IPS-NIHi7 (cell line): Measurements from ENCODE around the gene UBE2E2.
"Not testable (repeated sequence)": the region's sequence is repeated elsewhere in the genome, so short reads cannot be mapped to it uniquely, and the experiment has no call there.

Source experiments
- DNase-seq: peaks from one replicate; pipeline ENCODE4 v3.0.0; 2012; ENCODE audit warnings: mixed read lengths; ENCODE audit errors: extremely low spot score

The UBE2E2 gene

DNA sequence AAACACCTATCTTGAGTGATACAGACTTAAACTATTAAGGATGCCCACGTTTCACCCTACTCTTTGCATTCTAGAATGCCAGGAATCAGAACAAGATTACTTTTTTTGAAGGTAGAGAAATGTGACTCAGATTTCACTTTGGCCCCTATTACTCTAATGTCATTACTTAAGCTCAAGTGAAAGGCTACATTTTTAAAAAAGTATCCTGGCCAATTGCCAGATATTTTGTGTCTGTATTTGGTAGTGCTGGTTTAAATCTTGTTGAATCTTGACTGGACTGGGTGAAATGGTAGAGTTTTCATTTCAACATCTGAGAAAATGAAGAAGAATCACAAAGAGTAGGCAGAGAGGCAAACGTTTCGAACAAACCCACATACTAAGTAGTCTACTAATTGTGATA, 384.4 kb downstream of the UBE2E2 start:
- no peak for DNase-seq

DNA sequence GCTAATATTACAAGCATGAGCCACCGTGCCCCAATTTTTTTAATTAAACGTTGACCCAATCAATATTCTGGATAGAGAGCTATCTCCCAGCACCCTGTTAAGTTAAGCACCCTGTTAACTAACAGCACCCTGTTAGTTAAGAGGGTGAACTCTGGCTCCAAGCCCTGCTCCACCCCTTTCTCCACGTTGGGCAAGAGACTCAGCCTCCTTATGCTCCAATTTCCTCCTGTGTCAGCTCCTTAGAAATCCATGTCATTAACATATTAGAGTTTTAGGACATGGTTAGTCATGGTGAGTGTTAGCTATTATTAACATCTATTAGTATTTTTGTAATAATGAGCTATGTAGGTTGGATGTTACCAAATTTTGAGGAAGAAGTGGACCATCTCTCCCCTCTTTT, 385.4 kb downstream of the UBE2E2 start:
- DNase-seq: no peak

DNA sequence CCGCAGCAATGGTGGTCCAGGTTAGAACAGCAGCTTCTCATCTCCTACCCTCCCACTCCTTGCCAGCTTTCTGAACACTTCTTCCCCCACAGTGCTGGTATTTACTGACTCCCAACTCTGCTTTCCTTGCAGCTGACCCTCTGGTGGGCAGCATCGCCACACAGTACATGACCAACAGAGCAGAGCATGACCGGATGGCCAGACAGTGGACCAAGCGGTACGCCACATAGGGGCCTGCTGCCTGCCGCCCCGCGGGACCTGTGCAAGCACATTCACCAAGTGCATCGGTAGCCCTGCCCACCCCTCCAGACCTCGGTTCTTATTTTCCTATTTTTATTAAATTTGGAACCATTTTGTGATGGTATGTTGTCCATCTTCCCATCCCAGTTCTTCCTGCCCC, 386.5 kb downstream of the UBE2E2 start:
- no peak for DNase-seq

DNA sequence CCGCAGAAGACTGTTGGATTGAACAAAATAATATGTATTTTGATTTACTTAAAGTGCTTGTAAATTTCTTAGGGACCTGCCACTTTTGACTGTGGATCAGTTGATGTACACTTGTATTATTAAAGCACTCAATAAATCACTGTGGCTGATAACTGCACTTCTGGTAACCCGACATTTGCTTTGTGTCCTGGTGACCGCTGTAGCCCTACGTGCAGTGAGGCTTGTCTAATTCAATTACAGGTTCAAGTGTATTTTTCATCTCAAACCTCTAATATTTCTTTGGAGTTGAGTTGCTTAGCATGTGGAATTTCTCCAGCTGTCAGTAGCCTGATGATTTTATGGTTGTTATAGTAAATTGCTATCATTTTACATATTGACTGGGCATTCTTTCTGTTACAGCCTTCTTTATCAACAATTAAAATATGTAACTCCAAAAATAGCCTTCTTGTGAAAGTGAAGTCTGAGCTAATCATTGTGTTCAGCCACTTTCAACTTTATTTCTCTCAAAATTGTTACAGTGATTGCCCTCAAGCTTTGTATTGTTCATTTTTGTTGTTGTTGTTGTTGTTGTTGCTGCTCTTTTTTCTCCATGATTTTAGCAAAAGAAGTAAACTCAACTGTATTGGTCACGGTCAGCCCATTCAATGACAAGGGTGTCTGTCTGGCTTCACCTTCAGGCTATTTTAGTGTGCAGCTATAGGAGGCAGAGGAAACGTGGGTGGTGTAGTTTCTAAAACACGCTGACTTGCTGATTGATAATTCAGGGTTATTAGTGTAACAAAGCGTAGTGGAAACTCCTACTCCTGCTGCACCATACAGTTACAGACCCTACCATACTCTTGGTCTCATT, 387.5 kb downstream of the UBE2E2 start:
- no peak for DNase-seq

DNA sequence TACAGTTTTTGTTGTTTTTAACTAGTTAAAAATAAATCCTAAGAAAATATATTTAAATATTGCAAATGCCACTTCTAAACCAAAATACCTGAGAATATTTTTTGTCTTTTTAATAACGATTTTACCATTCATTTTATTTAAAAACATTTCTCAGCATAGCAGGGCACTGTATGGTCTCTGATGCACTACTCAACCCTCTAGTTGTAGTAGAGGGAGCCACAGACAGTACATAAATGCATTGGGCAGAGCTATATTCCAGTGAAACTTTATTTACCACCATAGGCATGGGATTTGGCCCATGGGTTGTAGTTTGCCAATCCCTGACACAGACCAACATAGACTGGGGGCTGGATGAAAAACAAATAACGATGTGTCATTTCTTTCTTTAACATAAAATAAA, 388.2 kb downstream of the UBE2E2 start:
- no peak for DNase-seq

DNA sequence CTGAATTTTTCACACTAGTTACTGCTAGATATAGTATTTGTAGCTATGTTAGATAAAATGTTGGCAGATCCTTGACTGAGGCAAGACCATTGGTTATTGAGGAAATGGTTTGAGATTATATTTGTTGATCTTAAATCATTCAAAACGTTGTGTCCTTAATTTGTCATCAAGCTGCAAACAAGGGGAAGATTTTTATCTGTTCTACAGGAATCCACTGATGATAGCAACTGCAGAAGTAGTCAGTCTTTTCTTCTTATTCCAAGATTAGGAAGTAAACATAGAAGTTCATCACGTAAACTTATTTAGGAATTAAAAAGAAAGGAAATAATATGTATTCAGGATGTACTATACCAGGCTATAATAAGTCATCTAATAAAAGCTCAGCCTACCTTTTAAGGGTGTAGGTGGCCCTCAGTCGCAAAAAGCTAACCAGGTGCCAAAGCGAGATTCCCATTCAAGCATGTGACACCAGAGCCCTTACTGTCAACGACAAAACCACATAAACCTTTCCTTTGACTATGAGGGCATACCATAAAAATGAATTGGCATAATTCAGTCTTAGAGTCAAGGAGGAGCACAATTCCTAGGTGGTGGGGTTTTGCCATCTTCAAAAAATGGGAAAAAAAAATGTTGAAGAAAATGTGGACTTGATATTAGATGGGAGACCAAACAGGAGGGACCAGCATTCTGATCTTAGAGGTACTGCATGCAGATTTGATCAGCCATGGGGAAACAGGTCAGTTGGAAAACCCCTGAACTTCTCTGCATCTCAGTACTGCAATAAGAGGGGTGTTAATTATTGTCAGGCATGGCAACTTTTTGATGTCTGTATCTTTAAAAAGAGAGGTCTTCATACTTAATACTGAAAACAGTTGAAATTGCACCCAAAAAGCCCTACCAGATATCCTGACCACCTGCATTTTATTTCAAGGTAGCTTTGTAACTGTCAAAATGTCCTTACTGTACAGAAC, 390.1 kb downstream of the UBE2E2 start:
- no peak for DNase-seq

DNA sequence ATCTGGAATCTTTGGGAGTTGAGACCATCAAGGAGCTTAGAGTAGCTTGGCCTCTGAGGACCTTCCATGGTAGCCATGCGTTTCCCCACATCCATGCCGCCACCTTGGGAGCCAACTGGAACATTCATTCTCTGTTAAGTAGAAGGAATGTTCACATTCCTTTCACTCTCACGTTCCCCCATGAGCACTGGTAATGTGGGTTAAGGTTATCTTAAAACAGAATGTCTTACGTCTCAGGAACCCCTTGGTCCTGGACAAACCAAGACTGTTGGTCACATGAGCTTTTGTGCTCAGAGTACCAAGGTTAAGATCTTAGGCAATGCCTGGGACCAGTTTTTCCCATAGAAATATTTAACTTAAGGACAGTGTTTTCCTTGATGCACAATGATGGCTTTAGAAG, 390.9 kb downstream of the UBE2E2 start:
- no peak for DNase-seq

DNA sequence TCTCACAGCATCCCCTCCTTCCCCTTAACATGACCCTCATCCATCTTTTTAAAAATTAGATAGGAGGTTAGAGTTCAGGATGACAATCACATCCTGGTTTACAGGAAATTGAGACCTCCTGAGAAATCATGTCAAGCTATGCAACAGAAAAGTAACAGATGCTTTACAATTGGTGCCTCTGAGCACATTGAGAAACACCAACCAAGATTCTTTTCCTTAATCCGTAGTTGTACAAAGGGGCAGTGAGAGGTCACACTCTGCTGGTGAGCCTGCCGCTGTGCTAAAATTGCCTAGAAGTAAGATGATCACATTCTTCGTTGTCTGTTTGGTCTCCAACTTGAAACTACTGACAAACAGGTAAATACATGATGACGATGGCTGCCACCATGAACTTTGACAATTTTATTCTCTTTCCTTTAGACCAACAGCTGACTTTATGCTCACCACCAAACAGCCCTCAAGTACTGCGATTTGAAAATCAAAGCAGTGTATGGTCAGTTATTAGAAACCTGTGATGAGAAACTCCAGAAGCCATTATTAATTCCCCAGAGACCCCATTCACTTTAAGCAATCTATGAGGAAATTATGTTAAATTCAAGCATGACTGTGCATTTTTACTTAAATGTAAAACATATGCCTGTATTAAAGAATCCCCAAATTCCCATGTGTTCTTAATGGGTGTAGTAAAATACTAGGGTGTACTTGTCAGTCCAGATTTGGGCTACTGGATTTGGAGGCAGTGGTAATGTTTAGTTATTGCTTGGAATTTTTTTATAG, 392.0 kb downstream of the UBE2E2 start:
- no peak for DNase-seq

DNA sequence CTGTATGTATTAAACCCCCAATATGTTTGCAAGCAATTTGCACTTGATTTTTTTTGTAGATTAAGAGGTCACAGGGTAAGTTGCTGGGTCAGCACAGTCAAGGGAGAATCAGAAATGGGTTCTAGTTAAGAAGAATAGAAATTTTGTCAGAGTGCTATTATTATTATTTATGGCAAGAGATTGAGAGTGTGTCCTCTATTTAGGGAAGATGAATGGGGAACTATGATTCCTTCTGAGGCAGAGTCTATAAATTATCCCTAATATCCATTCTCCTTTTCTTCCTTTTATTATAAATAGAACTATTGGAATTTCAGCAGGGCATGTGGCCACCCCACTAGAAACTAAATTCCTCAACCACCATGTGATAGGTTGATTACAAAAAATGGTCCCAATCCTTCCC, 392.7 kb downstream of the UBE2E2 start:
- no peak for DNase-seq

DNA sequence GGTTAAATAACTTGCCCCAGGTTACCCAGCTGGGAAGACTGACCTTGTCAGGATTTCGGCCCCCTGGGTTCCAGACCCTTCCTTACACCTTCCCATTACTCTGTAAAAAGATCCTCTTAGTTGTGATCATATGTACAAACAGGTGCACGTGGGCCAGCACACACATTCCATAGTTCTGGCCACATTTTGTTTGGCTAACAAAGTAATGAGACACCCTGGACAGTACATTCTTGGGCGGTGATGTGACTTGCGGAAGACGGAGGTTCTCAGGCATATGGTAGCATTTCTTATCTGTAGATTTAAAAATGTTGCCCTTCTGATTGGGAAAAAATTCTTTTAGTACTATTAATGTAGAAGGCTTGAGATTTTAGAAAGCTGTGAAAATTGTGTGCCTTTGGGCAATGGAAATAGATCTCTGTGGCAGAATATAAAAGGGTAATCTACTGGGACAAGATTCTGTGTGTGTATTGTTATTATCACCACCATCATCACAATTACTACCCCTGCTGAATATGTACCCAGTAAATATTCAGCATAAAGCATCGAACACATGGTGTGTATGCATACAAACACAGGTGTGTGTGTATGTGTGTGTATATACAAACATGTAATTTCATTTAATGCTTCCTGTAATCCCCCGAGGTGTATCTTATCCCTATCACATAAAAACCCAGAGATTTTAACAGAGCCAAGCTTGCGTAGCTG, 397.2 kb downstream of the UBE2E2 start:
- no peak for DNase-seq

DNA sequence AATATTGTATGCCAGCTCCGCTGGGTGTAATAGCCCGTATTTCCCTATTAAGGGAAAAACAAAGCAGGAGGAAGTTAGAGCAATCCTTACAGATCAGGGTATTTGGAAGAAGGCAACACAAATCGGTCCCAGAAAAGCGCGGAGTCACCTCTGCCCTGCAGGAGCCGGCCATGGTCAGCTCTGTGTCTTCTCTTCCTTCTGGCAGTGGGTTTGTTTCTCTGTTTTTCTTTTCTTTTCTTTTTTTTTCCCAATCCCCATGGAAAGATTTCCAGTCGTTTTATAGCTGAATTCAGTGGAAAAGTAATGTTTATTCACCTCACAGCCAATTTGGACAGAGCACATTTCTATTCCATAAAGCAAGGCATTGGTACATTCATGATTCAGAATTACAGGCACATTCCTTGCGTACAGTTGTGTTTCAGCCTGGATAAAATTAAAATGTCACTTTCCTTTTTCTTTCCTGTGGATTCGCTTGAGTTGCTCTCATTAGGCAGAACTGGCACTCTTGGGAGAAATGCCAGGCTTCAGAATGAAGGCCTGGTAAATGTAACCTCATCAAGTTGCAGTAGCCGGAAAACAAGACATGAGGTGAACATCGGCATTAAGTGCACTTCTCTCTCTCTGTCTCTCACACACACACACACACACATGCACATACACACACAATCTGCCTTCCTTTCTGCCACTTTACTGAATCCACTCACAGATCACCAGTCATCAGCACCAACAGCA, 398.1 kb downstream of the UBE2E2 start:
- DNase-seq: no peak

DNA sequence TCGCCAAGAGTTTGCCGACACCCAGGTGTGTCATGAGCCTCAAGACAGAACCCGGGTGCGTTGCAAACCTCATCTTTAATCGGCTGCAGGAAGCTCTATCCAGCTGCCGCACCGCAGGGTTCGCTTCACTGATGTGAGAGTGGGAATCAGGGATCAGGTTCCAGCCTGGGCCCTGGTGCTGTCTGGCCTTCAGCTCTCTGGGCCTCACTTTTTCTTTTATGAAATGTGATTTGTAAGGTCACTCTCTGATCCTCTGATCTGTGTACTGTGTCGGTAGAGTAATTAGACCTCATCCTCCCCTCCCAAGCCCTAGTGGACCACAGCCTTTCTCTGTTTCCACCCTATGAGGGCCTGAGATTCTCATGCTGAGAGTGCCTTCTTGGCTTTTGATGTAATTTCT, 399.8 kb downstream of the UBE2E2 start:
- DNase-seq: no peak

DNA sequence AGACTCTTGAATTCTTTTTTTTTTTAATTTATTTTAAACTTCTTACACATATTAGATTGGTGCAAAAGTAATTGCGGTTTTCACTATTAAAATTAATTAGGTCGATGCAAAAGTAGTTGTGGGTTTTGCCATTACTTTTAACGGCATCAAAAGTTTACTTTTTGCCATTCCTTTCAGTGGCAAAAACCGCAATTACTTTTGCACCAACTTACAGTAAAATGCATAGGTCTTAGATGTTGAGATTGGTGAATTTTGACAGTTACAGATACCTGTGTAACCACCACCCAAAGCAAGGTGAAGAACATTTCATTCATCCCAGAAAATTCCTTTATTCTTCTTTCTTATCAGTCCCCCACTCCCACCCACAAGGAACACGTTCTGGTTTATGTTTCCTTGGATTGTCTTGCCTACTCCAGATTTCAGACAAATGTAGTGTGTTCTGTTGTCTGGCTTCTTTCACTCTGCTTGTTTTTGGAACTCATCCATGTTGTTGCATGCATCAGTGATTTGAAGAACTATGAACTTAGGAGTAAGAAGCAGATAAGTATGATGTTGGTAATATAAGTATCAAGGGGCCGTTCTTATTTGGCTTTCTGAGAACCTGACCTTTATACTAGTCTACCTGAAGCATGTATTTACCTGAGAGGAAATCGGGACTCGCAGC, 404.2 kb downstream of the UBE2E2 start:
- no peak for DNase-seq

DNA sequence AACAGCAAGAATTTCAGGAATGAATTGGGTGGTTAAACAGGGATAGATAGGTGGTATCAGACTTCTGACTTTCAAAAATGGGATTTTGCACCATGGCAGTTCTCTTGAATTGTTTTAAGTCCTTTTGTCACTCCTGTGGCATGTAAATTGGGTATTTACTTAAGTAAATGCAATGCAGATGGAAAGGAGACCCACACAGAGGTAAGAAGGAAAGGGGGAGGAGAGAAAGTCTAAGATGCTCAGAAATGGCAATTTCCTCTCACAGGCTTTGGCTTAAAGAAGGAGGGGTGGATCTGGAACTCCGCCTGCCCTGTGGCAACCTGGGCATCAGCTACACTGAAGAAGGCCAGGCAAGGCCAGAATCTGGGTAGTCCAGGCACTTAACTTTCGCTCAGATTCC, 405.5 kb downstream of the UBE2E2 start:
- no peak for DNase-seq

DNA sequence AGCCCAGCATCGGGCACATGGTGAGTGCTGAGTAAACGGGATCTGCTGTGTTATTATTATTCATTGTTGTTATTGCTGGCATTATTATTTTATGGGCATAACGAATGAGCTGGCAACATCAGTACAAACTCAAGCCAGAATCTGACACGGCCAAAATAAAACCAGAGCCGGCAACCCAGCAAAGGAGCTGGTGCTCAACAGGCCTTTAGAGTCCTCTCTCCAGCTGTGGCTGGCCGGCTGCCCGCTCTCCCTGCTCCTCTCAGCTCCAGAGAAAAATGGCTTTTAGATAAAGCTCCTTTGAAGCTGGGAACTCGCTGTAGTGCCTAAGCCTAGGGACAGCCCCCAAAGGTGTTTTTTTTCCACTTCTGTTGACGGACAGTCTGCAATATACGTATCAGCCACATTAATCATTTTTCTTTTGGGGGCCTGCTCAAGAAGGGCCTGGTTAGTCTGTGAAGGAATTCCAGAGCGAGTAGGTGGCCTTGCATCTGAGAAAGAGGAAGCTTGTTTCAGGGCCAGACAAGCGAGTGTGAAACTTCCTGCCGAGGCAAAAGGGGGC, 408.7 kb downstream of the UBE2E2 start:
- no peak for DNase-seq

DNA sequence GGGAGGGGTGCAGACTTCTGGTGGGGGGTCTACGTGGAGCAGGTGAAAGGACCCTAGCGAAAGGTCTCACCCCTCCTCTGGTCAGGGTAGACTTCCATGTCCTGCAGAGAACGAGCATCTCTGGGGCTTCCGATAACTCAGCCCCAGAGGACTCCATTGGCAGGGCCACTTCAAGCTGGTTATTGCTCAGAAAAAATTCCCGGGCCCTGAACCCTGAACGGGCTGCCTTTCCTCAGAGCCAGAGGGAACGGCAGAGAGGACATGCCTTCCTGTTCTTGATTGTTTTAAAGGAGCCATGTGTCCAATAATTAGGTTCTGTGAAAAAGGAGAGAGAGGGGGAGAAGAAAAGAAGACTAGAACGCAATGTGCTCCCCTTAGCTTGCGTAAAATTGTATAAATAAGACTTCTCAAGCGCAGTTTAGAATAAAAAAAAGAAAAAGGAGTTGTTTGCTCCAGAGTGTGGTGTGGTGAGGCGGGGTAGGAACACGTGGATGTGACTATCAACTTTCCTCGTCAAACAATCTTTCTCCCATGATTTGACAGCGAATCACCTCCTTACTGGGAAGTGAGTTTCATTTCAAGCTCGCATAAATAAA, 409.3 kb downstream of the UBE2E2 start:
- no peak for DNase-seq

DNA sequence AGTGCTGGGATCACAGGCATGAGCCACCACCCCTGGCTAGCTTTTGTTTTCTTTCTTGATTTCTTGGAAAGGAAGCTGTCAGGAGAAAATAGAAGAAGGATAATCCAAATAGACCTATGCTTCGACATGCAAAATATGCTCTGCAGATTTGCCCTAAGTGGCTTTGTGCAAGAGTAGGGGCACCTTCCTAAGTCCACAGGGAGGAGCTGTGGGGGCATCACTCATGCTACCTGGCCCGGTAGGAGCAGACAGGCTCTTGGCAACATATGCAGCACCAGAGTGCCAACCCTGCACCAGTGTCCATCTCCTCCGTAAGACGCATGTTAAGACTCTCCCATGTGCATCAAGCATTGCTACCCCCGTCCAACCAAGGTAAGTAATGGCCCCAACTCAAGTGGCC, 411.9 kb downstream of the UBE2E2 start:
- no peak for DNase-seq

DNA sequence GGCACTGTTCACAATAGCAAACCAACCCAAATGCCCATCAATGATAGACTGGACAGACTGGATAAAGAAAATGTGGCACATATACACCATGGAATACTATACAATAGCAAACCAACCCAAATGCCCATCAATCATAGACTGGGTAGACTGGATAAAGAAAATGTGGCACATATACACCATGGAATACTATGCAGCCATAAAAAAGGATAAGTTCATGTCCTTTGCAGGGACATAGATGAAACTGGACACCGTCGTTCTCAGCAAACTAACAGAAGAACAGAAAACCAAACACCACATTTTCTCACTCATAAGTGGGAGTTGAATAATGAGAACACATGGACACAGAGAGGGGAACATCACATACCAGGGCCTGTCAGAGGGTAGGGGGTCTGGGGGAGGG, 415.3 kb downstream of the UBE2E2 start:
- not testable (repeated sequence) for DNase-seq
